GM21786 (cell line): ENCODE measurements around the gene DIP2C.
"Not testable (repeated sequence)": the region's sequence is repeated elsewhere in the genome, so short reads cannot be mapped to it uniquely, and the experiment has no call there.

Experiments
- ATAC-seq: cut with Tn5 transposase; IDR thresholded peaks from one replicate; pipeline ENCODE4 v1.9.1; 2021; ENCODE audit not compliant: unreplicated experiment

The DIP2C gene

DNA sequence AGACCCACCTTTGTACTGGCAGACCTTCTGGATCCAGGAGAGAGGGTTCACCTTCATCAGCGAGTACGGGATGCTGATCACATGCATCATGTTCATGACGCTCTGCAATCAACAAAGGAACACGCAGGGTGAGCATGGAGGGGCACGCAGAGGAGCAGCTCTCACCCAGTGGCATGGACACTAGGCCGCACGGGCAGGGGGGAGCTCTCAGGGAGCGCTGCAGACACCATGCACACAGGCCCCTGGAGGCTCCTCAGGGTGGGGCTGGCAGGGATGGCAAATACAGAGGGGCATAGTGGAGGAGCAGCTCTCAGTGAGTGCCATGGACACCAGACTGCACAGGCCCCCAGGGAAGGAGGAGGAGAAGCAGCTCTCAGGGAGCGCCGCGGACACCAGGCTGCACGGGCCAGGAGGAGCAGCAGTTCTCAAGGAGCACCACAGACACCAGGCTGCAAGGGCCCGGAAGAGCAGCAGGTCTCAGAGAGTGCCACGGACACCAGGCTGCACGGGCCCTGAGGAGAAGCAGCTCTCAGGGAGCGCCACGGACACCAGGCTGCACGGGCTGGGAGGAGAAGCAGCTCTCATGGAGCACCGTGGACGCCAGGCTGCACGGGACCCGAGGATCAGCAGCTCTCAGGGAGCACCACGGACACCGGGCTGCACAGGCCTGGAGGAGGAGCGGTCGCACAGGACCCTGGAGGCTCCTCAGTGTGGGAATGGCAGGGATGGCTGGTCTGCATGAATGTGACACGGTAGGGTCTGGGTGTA is 304.7 kb downstream of the DIP2C start:
- ATAC-seq, result no peak

DNA sequence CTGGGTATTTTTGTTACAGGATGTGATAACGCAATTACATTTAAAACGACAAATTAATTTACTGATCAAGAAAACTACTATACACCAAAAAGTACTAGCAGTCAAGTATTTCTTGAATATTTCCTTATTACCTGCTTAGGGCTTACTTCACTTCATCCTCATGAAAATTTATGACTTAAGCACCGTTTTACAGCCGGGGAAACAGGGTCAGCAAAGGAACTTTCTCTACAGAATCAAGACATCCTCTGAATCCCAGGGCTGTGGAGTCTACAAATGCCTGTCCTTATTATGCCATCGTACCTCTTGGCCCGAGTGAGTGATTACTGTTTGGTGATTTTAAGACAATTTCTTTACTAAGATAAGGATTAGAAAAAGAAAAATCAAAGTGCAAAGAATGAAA is 305.9 kb downstream of the DIP2C start:
- ATAC-seq, result no peak

DNA sequence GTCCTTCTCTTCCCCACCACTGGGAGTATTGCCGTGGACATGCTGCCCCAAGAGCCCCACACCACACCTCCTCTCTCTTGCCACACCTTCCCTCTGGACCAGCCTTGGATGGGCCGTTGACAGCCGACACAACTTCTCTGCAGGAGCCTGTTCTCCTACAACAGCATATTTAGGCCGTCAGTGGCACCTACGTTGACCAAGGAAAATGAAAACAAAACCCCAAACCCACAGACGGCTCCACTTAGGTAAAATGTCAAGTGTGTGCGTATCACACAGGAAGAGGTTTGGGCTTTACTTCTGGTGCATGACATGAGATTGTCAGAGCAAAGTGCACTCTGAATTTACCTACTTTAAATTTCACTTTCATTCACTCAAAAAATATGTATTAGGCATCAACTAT is 307.7 kb downstream of the DIP2C start:
- ATAC-seq, result no peak

- no peak for ATAC-seq
These were observed 308.1 kb downstream of the DIP2C start for GRCh38 chr10:381346-381745.

- ATAC-seq, result no peak
These were observed 309.0 kb downstream of the DIP2C start for GRCh38 chr10:380313-380940.

- no peak for ATAC-seq
These were observed 310.4 kb downstream of the DIP2C start for GRCh38 chr10:378930-379704.

GRCh38 chr10:378230-378929 is 311.1 kb downstream of the DIP2C start:
- ATAC-seq, result no peak

GRCh38 chr10:377228-377627 is 312.2 kb downstream of the DIP2C start:
- ATAC-seq, result no peak

GRCh38 chr10:375815-376505 is 313.5 kb downstream of the DIP2C start:
- ATAC-seq, result no peak

- no peak for ATAC-seq
These were observed 315.1 kb downstream of the DIP2C start for GRCh38 chr10:374354-374753.

DNA sequence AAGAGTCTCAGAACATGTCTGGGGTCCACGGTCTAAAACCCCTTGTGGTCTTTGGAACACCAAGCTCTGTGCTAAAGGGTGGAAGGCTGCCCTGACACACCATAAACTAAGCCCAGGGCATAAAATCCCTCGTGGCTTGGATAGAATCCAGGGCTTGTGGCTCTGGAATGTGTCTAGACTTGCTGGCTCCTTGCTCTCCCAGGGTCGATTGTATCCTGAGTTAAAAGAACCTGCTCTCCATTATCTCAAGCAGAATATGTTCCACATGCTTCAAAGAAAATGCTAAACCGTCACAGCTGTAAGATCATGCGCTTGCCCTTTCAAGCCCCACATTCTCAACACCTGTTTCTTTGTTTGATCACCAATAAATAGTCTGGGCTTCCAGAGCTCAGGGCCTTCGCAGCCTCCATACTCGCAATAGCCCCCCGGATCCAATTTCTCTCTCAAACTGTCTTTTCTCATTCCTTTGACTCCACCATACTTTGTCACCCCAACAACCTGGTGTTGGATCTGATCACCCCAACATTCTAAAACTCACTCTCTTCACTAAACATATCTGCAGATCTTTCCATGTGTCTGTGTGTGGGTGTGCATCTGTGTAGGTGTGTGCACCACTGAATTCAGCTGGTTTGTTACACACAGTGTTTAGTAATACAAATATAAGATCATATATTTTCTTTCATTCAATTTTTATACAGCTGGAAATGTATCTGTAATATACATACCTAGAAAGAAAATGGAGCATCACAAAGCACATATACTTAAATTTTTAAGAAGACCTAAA is 315.8 kb downstream of the DIP2C start:
- ATAC-seq, result no peak

GRCh38 chr10:373015-373414 is 316.5 kb downstream of the DIP2C start:
- ATAC-seq, result no peak

- ATAC-seq, result no peak
These were observed 316.9 kb downstream of the DIP2C start for GRCh38 chr10:372566-372965.

DNA sequence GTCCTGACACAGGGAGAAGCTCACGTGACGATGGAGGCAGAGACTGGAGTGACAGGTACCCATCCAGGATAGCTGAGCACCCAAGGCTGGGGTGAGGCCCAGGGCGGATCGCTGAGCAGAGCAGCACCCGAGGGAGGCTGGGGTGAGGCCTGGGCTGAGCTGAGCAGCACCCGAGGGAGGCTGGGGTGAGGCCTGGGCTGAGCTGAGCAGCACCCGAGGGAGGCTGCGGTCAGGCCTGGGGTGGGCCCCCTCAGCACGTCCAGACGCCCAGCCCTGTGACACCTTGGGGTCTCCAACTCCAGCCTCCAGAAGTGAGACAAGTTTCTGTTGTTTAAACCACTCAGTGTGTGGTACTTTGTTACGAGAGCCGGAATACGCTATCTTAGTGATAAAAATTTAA is 318.0 kb downstream of the DIP2C start:
- ATAC-seq, result no peak

DNA sequence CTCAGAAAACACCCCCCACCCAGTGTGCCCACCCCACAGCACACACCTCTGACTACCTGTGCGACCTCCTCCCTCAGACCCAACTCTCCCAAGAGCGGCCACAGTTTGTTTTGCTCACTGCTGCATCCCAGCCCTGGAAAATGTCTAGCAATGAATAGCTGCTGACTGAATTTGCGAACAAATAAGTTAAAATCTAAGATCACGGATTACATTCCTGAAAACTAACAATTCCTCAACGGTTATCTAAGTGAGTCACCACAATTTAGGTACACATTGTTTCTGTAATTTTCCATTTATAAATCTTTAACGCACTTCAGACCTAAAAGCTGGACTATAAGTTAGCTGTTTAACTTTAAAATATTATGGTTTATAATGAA is 319.0 kb downstream of the DIP2C start:
- no peak for ATAC-seq

DNA sequence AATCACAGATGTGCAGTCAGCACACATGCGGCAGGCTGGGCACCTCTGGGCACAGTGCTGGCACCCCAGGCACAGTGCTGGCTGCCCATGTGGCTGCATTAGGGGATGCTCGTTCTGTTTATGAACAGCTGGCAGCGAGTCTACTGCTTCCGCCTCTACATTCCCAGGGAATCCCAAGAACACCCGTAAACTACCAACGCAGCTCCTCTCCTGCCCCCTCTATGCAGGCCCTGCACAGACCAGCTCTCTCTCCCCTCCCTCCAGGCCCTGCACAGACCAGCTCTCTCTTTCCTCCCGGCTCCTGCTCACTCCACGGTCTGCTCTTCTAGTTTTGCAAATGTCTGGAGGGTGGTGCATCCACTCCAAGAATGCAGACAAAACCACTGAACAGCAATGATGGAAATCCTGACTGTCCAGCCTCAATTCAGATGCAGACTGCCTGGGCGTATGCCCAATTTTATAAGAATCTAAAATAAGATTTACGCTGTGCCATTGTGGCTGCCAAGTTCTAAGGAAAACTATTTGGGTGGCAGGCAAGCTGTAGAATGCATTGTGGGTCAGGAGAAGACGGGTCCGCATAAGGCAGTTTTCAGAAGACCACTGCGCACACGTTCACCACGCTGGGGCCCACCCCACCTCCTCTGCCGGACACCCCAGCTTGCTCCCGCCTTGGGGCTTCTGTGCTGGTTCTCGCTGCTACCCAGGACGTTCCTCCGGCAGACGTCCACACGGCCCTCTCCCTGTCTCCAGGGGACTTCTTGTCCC is 319.6 kb downstream of the DIP2C start:
- ATAC-seq, result no peak

- no peak for ATAC-seq
These were observed 320.2 kb downstream of the DIP2C start for GRCh38 chr10:369221-369683.

- no peak for ATAC-seq
These were observed 320.8 kb downstream of the DIP2C start for GRCh38 chr10:368579-369220.

DNA sequence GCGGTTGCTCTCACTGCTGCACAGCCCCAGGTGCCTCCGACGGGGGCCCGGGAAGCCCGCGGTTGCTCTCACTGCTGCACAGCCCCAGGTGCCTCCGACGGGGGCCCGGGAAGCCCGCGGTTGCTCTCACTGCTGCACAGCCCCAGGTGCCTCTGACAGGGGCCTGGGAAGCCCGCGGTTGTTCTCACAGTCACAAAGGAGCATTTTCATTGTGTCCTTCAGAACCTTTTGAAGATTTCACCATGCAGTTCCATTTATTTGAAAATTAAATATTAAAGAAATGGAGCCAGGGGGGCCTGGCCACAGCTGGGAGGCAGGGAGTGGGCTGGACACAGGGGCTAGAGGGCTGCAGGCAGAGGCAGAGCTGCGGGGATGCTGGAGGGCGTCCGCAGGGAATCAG is 321.4 kb downstream of the DIP2C start:
- ATAC-seq, result not testable (repeated sequence)
